Measurements from ENCODE around the gene KMT2E.
"Not testable (repeated sequence)": the region's sequence is repeated elsewhere in the genome, so short reads cannot be mapped to it uniquely, and the experiment has no call there.

KMT2E gene

GRCh38 chr7:105011141-105011830 is 2.7 kb upstream of the KMT2E start:
- DNase-seq: peak; percentile 48

- DNase-seq: peak; percentile 13
Observed at GRCh38 chr7:105011831-105012502, 2.0 kb upstream of the KMT2E start.

GRCh38 chr7:105012503-105013220 is 1.3 kb upstream of the KMT2E start:
- DNase-seq: peak; percentile 99

- peak; percentile 95 for DNase-seq
Observed at GRCh38 chr7:105013221-105013815, 687 bp upstream of the KMT2E start.

GRCh38 chr7:105014693-105015389 is 836 bp downstream of the KMT2E start:
- DNase-seq: peak; percentile 85

- DNase-seq: peak; percentile 84
Observed at GRCh38 chr7:105015390-105015965, 1.5 kb downstream of the KMT2E start.

GRCh38 chr7:105016068-105016708 is 2.2 kb downstream of the KMT2E start:
- DNase-seq: no peak

- DNase-seq: no peak
Observed at GRCh38 chr7:105016709-105017656, 3.0 kb downstream of the KMT2E start.

GRCh38 chr7:105017657-105018365 is 3.8 kb downstream of the KMT2E start:
- DNase-seq: peak; percentile 42

- no peak for DNase-seq
Observed at GRCh38 chr7:105019269-105019668, 5.3 kb downstream of the KMT2E start.

- peak; percentile 9 for DNase-seq
Observed at GRCh38 chr7:105020926-105021325, 6.9 kb downstream of the KMT2E start.

- no peak for DNase-seq
Observed at GRCh38 chr7:105021352-105021751, 7.3 kb downstream of the KMT2E start.

- DNase-seq: no peak
Observed at GRCh38 chr7:105021967-105022366, 8.0 kb downstream of the KMT2E start.

GRCh38 chr7:105022458-105022857 is 8.5 kb downstream of the KMT2E start:
- DNase-seq: no peak

- DNase-seq: no peak
Observed at GRCh38 chr7:105024734-105025133, 10.7 kb downstream of the KMT2E start.

GRCh38 chr7:105026750-105027149 is 12.7 kb downstream of the KMT2E start:
- no peak for DNase-seq

- DNase-seq: no peak
Observed at GRCh38 chr7:105027176-105027853, 13.3 kb downstream of the KMT2E start.

GRCh38 chr7:105028004-105028403 is 14.0 kb downstream of the KMT2E start:
- DNase-seq: no peak

GRCh38 chr7:105028941-105029340 is 14.9 kb downstream of the KMT2E start:
- not testable (repeated sequence) for DNase-seq

All from hematopoietic multipotent progenitor cell treated with erythropoietin and hydrocortisone succinate and interleukin-3 and kit ligand, for 6 days (in vitro differentiated cells).